Heart right ventricle (tissue), 16 donors: ENCODE data around the gene SORCS3. TPM values are rescaled to one million over a fixed set of nuclear protein-coding genes. Genes with fewer than 3 reads are reported as not detected.

Experiments
- ATAC-seq, 8 donors: fragments of 200-7000 bp; cut with Tn5 transposase; one replicate each; pipeline ENCODE4 v1.9.1; 2020; ENCODE audit warnings: mild to moderate bottlenecking in 8 of 8, moderate library complexity in 8 of 8, moderate number of reproducible peaks in 1 of 8
- DNase-seq, 2 donors: peaks; one replicate each; pipeline ENCODE4 v3.0.0-alpha.2; 2020
- H3K27ac ChIP-seq, 10 donors: fragments of 200-600 bp; sonication (generic) in 2 of 10; one replicate each; pipeline versions ENCODE4 v1.5.0 to v1.8.0; 2020 to 2022; ENCODE audit warnings: mild to moderate bottlenecking in 3 of 10
- H3K27me3 ChIP-seq, 7 donors: fragments of 200-600 bp; one replicate each; pipeline ENCODE4 v1.8.0; 2021 to 2022; ENCODE audit warnings: mild to moderate bottlenecking in 2 of 7
- H3K36me3 ChIP-seq, 9 donors: fragments of 200-600 bp; sonication (generic) in 1 of 9; one replicate each; pipeline versions ENCODE4 v1.5.0 to v1.8.0; 2020 to 2022; ENCODE audit warnings: mild to moderate bottlenecking in 2 of 9
- H3K4me1 ChIP-seq, 9 donors: fragments of 200-600 bp; sonication (generic) in 1 of 9; one replicate each; pipeline versions ENCODE4 v1.5.0 to v1.8.0; 2020 to 2022; ENCODE audit warnings: mild to moderate bottlenecking in 4 of 9
- H3K4me3 ChIP-seq, 10 donors: fragments of 200-600 bp; sonication (generic) in 2 of 10; one replicate each; pipeline versions ENCODE4 v1.5.0 to v1.8.0; 2020 to 2022; ENCODE audit warnings: mild to moderate bottlenecking in 7 of 10, moderate library complexity in 2 of 10
- H3K9me3 ChIP-seq, 11 donors: fragments of 200-600 bp in 10 of 11; sonication (generic) in 2 of 11; one replicate each; pipeline versions ENCODE4 v1.5.0 to v1.8.0; 2013 to 2022; ENCODE audit warnings: mild to moderate bottlenecking in 2 of 11, control low read depth in 1 of 11, moderate library complexity in 1 of 11
- CTCF ChIP-seq, 9 donors: fragments of 200-600 bp; sonication (generic) in 2 of 9; IDR thresholded peaks; one replicate each; pipeline versions ENCODE4 v1.5.0 to v1.8.0; 2021 to 2022; ENCODE audit warnings: antibody characterized with exemption in 9 of 9, mild to moderate bottlenecking in 5 of 9, moderate library complexity in 1 of 9
- WGBS, 2 donors: extraction: QIAGEN DNeasy Blood & Tissue Kit; methylation state at CpG; one replicate each; pipeline ENCODE4 v1.1.7; 2013; ENCODE audit warnings: inconsistent platforms in 1 of 2; 5-methylcytosine and 5-hydroxymethylcytosine counted together
- intact Hi-C, 10 donors: fragments of 100-400 bp; cut with DNase I; formaldehyde crosslinking; loops; one replicate each; pipeline versions ENCODE4 v1.11.1 to v1.14.2; 2022
- polyA plus RNA-seq, 2 donors: library from polyadenylated mRNA; stranded (reverse); fragments of 200-250 nt; gene quantifications; one replicate each; pipeline ENCODE4 v1.2.3, GENCODE V29; 2013
- total RNA-seq, 10 donors: library from RNA; stranded (reverse); fragmentation: NEBNext Ultra II Directional in 3 of 10; extraction: Animal tissue kit (Norgen Biotek cat#: 25700) in 3 of 10; gene quantifications; one replicate each; pipeline versions ENCODE4 v1.2.1 to v1.2.4, GENCODE V29; 2021 to 2023
- donor health status: Arrhythmogenic right ventricular cardiomyopathy.
- donor health status: ischemic (EF 13 %, LVEDD 7.1; RV severe dilation, severe dysfunction).
- donor health status: healthy with polysubstance abuse.
- donor health status: DM: no; HTN: yes; CAD: no.
- donor health status: DM: no; HTN: no; CAD: no.
- donor health status: ischemic (EF 25% LVEDD 6.9; RV normal size, moderate dysfunction).
- donor health status: ischemic (EF 25% LVEDD 5.7; RV mildly dilated, moderate dysfunction).
- donor health status: healthy.
- donor health status: DM: yes; HTN: yes; CAD: no.
- donor health status: Ischemic cardiomyopathy.
- donor health status: ischemic (EF 35%, LVEDD 5.7; RV mildly dilated, moderate dysfunction).
- donor health status: nonischemic (EF 11% LVEDD 7.7; RV severe dilation, severe dysfunction).
- donor health status: DM: yes; HTN: yes; CAD: no.
- donor health status: PGD.
- donor health status: ischemic (EF 29% LVEDD 5.4; RV normal size, mild dysfunction).
- donor health status: nonischemic (EF 23%, LVEDD 6.1; RV moderate dilation, normal function).

Gene SORCS3
- total and polyA plus RNA-seq, 12 donors = 0.01 to 0.09 (median 0.05) TPM; not detected in 4

GRCh38 chr10:105096316-105096715, 455.2 kb downstream of the SORCS3 start:
- no peaks in the 10 kb centered on the region for H3K4me1 ChIP-seq
- H3K27me3 ChIP-seq = peaks cover 0 to 3% (median 0%) of the 10 kb centered on the region in 7 donors
- intact Hi-C loops = no loop called here
- no peak for TF ChIP-seq CTCF (IDR thresholded peaks at IDR 0.05)
- H3K27ac ChIP-seq = no peak overlapping the region
- no peak overlapping the region for H3K4me3 ChIP-seq
- ATAC-seq = no peak
- WGBS, 2 donors = 56 to 60% methylated on average over 3 of the region's 3 CpGs
- H3K36me3 ChIP-seq = no peaks in the 10 kb centered on the region
- DNase-seq = no peak
- H3K9me3 ChIP-seq = no peaks in the 10 kb centered on the region

GRCh38 chr10:105102977-105103376, 461.9 kb downstream of the SORCS3 start:
- H3K27me3 ChIP-seq = peaks cover 0 to 2% (median 0%) of the 10 kb centered on the region in 7 donors
- no peak for TF ChIP-seq CTCF (IDR thresholded peaks at IDR 0.05)
- H3K27ac ChIP-seq = no peak overlapping the region
- no peak for ATAC-seq
- H3K4me1 ChIP-seq = no peaks in the 10 kb centered on the region
- H3K9me3 ChIP-seq = no peaks in the 10 kb centered on the region
- WGBS, 2 donors = 64 to 73% methylated on average over 6 of the region's 6 CpGs
- H3K36me3 ChIP-seq = no peaks in the 10 kb centered on the region
- H3K4me3 ChIP-seq = no peak overlapping the region
- DNase-seq = no peak
- intact Hi-C loops = no loop called here

GRCh38 chr10:105104297-105104696, 463.2 kb downstream of the SORCS3 start:
- H3K4me1 ChIP-seq = no peaks in the 10 kb centered on the region
- intact Hi-C loops = no loop called here
- TF ChIP-seq CTCF (IDR thresholded peaks at IDR 0.05) = no peak
- no peak overlapping the region for H3K4me3 ChIP-seq
- no peak for ATAC-seq
- H3K27ac ChIP-seq = no peak overlapping the region
- H3K36me3 ChIP-seq = no peaks in the 10 kb centered on the region
- H3K9me3 ChIP-seq = no peaks in the 10 kb centered on the region
- WGBS, 2 donors = 59 to 69% methylated on average over 2 of the region's 2 CpGs
- no peak for DNase-seq
- H3K27me3 ChIP-seq = no peaks in the 10 kb centered on the region

- H3K27me3 ChIP-seq = peaks cover 0 to 5% (median 0%) of the 10 kb centered on the region in 7 donors
- peaks cover 0 to 5% (median 0%) of the 10 kb centered on the region in 11 donors for H3K9me3 ChIP-seq
- intact Hi-C loops = no loop called here
- no peaks in the 10 kb centered on the region for H3K4me1 ChIP-seq
- TF ChIP-seq CTCF (IDR thresholded peaks at IDR 0.05) = no peak
- ATAC-seq (no peak), DNase-seq (no peak)
- no peak overlapping the region for H3K27ac ChIP-seq
- no peaks in the 10 kb centered on the region for H3K36me3 ChIP-seq
- 89 to 98% methylated on average over 1 of the region's 1 CpG for WGBS, 2 donors
- H3K4me3 ChIP-seq = no peak overlapping the region
Measured at GRCh38 chr10:105109164-105109563, 468.1 kb downstream of the SORCS3 start.
